Osteoblast (primary cell): Measurements from ENCODE around the gene RANGAP1. TPM values are rescaled to one million over a fixed set of nuclear protein-coding genes. Genes with fewer than 3 reads are reported as not detected.

Experiments
- DNase-seq: peaks from one replicate; pipeline ENCODE4 v3.0.0; 2011; ENCODE audit warnings: low spot score, mixed read lengths; ENCODE audit not compliant: insufficient read length; ENCODE audit errors: missing footprints
- H2AFZ ChIP-seq: 2 replicates; pipeline ENCODE4 v1.6.0; 2011; ENCODE audit warnings: mild to moderate bottlenecking, low read length
- H3K27ac ChIP-seq: 2 replicates; pipeline ENCODE4 v1.5.1; 2011; ENCODE audit warnings: mild to moderate bottlenecking, low read depth, low read length, moderate library complexity
- H3K27me3 ChIP-seq: 2 replicates; pipeline ENCODE4 v1.6.0; 2012; ENCODE audit warnings: mild to moderate bottlenecking, control low read depth, inconsistent platforms, low read length, moderate library complexity; ENCODE audit not compliant: insufficient read depth
- H3K36me3 ChIP-seq: 2 replicates; pipeline ENCODE4 v1.5.1; 2011; ENCODE audit warnings: mild to moderate bottlenecking, low read length, control low read depth, moderate library complexity; ENCODE audit not compliant: insufficient read depth
- H3K4me1 ChIP-seq: 2 replicates; pipeline ENCODE4 v1.5.1; 2011; ENCODE audit warnings: mild to moderate bottlenecking, low read length, control low read depth, moderate library complexity; ENCODE audit not compliant: insufficient read depth
- H3K4me2 ChIP-seq: 2 replicates; pipeline ENCODE4 v1.6.0; 2011; ENCODE audit warnings: mild to moderate bottlenecking, low read length; ENCODE audit not compliant: insufficient read depth
- H3K4me3 ChIP-seq: fragments of 200-600 bp; sonication (generic); 3 replicates; pipeline ENCODE4 v1.5.1; 2012; ENCODE audit warnings: mild to moderate bottlenecking, low read length, inconsistent platforms; ENCODE audit not compliant: insufficient read depth
- H3K79me2 ChIP-seq: 2 replicates; pipeline ENCODE4 v1.6.0; 2012; ENCODE audit warnings: mild to moderate bottlenecking, low read length, control low read depth, inconsistent platforms; ENCODE audit not compliant: insufficient read depth
- H3K9me3 ChIP-seq: 2 replicates; pipeline ENCODE4 v1.5.1; 2011; ENCODE audit warnings: low read depth, low read length, control low read depth
- H4K20me1 ChIP-seq: 2 replicates; pipeline ENCODE4 v1.6.0; 2012; ENCODE audit warnings: mild to moderate bottlenecking, low read length, control low read depth; ENCODE audit not compliant: insufficient read depth
- CTCF ChIP-seq: IDR thresholded peaks from 2 replicates; pipeline ENCODE4 v1.5.1; 2011; ENCODE audit warnings: mild to moderate bottlenecking, low read depth, low read length, moderate library complexity; ENCODE audit errors: extremely low read depth
- total RNA-seq: library from RNA; depleted of rRNA; stranded (reverse); fragments of >200 nt; gene quantifications from 2 replicates; pipeline ENCODE4 v1.2.3, GENCODE V29; 2012

RANGAP1 gene
- total RNA-seq, 1 donor: 31.8 TPM

DNA sequence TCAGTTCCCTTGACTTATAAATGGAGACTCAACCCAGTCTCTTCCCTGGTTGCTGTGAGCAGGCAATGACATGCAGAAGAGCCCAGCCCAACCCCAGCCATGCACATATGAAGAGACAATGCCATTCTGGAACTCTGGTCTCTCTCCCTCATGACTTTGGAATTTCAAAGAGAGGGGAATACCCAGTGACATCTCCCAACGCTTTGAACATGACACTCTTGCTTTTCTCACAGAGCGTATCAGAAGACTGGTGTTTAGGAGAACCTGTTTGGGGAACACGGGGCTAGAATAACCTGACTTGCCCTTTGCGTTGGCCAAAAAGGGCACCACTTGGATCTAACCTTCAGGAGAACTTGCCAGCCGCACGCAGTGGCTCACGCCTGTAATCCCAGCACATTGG is 12.9 kb downstream of the RANGAP1 start:
- Histone ChIP-seq H4K20me1 (peaks cover 5% of the 10 kb centered on the region), H3K9me3 (no peaks in the 10 kb centered on the region), H2AFZ (no peak overlapping the region), H3K4me1 (no peaks in the 10 kb centered on the region), H3K36me3 (peaks cover 73% of the 10 kb centered on the region), H3K79me2 (peaks cover 40% of the 10 kb centered on the region), H3K4me2 (no peak overlapping the region), H3K4me3 (no peak overlapping the region), H3K27me3 (no peaks in the 10 kb centered on the region), H3K27ac (no peak overlapping the region)
- TF ChIP-seq CTCF: no peak
- DNase-seq: no peak

DNA sequence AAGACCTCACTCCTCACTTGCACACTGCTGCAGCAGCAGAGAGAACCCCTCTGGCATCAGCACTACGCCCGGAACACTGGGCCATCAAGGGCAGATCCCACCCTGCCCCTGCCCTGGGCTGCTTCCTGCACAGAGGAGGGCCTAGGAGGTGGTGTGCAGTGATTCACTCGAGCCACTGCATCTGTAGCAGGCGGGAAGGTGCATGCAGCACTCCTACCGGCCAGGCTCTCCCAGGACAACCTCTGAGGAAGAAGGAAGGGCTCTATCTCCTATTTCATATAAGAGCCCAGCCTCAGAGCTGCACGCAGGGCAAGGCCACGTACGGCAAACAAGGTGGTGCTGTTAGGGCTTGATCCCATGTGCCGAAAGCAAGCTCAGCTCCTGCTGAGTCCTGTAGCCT is 14.2 kb downstream of the RANGAP1 start:
- Histone ChIP-seq H3K36me3 (peaks cover 75% of the 10 kb centered on the region), H4K20me1 (peaks cover 11% of the 10 kb centered on the region), H2AFZ (no peak overlapping the region)

DNA sequence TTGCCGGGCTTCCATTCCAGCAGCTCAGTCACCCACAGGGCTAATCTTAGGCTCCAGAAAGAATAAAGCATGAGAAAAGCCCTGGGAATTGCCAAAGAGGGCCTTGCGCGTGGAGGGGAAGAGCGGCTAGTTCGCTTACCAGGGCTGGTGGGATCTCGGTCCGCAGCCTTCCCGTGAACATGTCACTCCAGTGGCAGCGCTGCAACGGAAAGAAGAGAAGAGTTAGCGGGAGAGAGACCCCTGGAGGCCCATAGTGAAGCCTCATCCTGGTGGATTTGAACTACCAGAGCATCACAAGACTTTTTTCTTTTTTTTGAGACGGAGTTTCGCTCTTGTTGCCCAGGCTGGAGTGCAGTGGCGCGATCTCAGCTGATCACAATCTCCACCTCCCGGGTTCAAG is 18.0 kb downstream of the RANGAP1 start:
- H3K4me1 ChIP-seq: no peaks in the 10 kb centered on the region
- H3K27me3 ChIP-seq: no peaks in the 10 kb centered on the region
- H3K36me3 ChIP-seq: peaks cover 79% of the 10 kb centered on the region
- no peak for TF ChIP-seq CTCF
- H3K79me2 ChIP-seq: peaks cover 31% of the 10 kb centered on the region
- no peak for DNase-seq
- no peaks in the 10 kb centered on the region for H3K9me3 ChIP-seq
- H3K4me2 ChIP-seq: no peak overlapping the region
- H2AFZ ChIP-seq: no peak overlapping the region
- no peak overlapping the region for H3K4me3 ChIP-seq
- H4K20me1 ChIP-seq: peaks cover 13% of the 10 kb centered on the region
- no peak overlapping the region for H3K27ac ChIP-seq

More for the DNA sequence above, 14.2 kb downstream of the RANGAP1 start:
- Histone ChIP-seq H3K79me2 (peaks cover 35% of the 10 kb centered on the region), H3K4me3 (no peak overlapping the region), H3K4me2 (no peak overlapping the region), H3K4me1 (no peaks in the 10 kb centered on the region), H3K9me3 (no peaks in the 10 kb centered on the region), H3K27me3 (no peaks in the 10 kb centered on the region), H3K27ac (no peak overlapping the region)
- no peak for TF ChIP-seq CTCF
- DNase-seq: peak; percentile 45

- Histone ChIP-seq H2AFZ (no peak overlapping the region), H3K36me3 (peaks cover 87% of the 10 kb centered on the region), H3K27ac (no peak overlapping the region), H3K4me2 (no peak overlapping the region), H4K20me1 (peaks cover 11% of the 10 kb centered on the region), H3K27me3 (no peaks in the 10 kb centered on the region), H3K79me2 (peaks cover 18% of the 10 kb centered on the region), H3K9me3 (no peaks in the 10 kb centered on the region), H3K4me3 (no peak overlapping the region), H3K4me1 (no peaks in the 10 kb centered on the region)
- TF ChIP-seq CTCF: no peak
- peak; percentile 76 for DNase-seq
Measured at GRCh38 chr22:41264408-41264941, 21.5 kb downstream of the RANGAP1 start.
